ENCODE data around the gene ZIC3. TPM values are rescaled to one million over a fixed set of nuclear protein-coding genes. Genes with fewer than 3 reads are reported as not detected.

Gene ZIC3
- total RNA-seq, 1 experiment from 2014 or later: not detected

- no peaks in the 10 kb centered on the region for H3K9me3 ChIP-seq (ENCODE audit: control insufficient read depth, insufficient read depth, low read depth, low read length)
- ATAC-seq (no peak), DNase-seq (ENCODE audit: low read depth, low spot score) (no peak)
- POLR2A ChIA-PET: no interaction called here
- H3K4me1 ChIP-seq (ENCODE audit: control insufficient read depth, insufficient read depth, low read length): no peaks in the 10 kb centered on the region
- H3K27me3 ChIP-seq (ENCODE audit: control insufficient read depth, insufficient read depth, low read length): no peaks in the 10 kb centered on the region
- no peaks in the 10 kb centered on the region for H3K36me3 ChIP-seq (ENCODE audit: control insufficient read depth, insufficient read depth, low read length)
- BruUV-seq (replicated peaks): no TSS peak
- no peak overlapping the region for H3K27ac ChIP-seq (ENCODE audit: low read length)
- intact Hi-C loops (cut with micrococcal nuclease; ENCODE audit: unreplicated experiment): no loop called here
- CTCF ChIA-PET: no interaction called here
- H3K4me3 ChIP-seq (ENCODE audit: low read depth in 2 of 2, low read length in 2 of 2): no peak overlapping the region
- in situ Hi-C loops (cut with HindIII; ENCODE audit: low pct_unique_long_range_greater_than_20kb, low sequenced_read_pairs): no loop called here
- TF ChIP-seq TCF7L2 (IDR thresholded peaks at IDR 0.05; ENCODE audit: low read depth, low read length): no peak
- TF ChIP-seq REST (IDR thresholded peaks at IDR 0.05; ENCODE audit: insufficient read depth in 1 of 2, low read depth in 2 of 2, low read length in 1 of 2): no peak
- no peak for TF ChIP-seq POLR2AphosphoS5 (IDR thresholded peaks at IDR 0.05; ENCODE audit: low read depth, low read length)
- TF ChIP-seq SIN3A (IDR thresholded peaks at IDR 0.05; ENCODE audit: borderline replicate concordance, insufficient read depth, low read depth, low read length): no peak
- TF ChIP-seq CTCF (IDR thresholded peaks at IDR 0.05): no peak
Observed at GRCh38 chrX:137569470-137569891, 3.6 kb downstream of the ZIC3 start.

GRCh38 chrX:137573324-137574101, 7.6 kb downstream of the ZIC3 start:
- BruUV-seq (replicated peaks): no TSS peak
- no peaks in the 10 kb centered on the region for H3K27me3 ChIP-seq (ENCODE audit: control insufficient read depth, insufficient read depth, low read length)
- POLR2A ChIA-PET: no interaction called here
- in situ Hi-C loops (cut with HindIII; ENCODE audit: low pct_unique_long_range_greater_than_20kb, low sequenced_read_pairs) (no loop called here), intact Hi-C loops (cut with micrococcal nuclease; ENCODE audit: unreplicated experiment) (no loop called here)
- H3K4me1 ChIP-seq (ENCODE audit: control insufficient read depth, insufficient read depth, low read length): no peaks in the 10 kb centered on the region
- TF ChIP-seq CTCF (IDR thresholded peaks at IDR 0.05) (no peak), POLR2AphosphoS5 (IDR thresholded peaks at IDR 0.05; ENCODE audit: low read depth, low read length) (no peak)
- H3K27ac ChIP-seq (ENCODE audit: low read length): no peak overlapping the region
- H3K9me3 ChIP-seq (ENCODE audit: control insufficient read depth, insufficient read depth, low read depth, low read length): no peaks in the 10 kb centered on the region
- H3K4me3 ChIP-seq (ENCODE audit: low read depth in 2 of 2, low read length in 2 of 2): no peak overlapping the region
- no peak for ATAC-seq
- no peak for DNase-seq (ENCODE audit: low read depth, low spot score)
- CTCF ChIA-PET: no interaction called here
- no peaks in the 10 kb centered on the region for H3K36me3 ChIP-seq (ENCODE audit: control insufficient read depth, insufficient read depth, low read length)
